Measurements from ENCODE around the gene FGF14.

Gene FGF14

GRCh38 chr13:101726681-101727080 is 675.2 kb downstream of the FGF14 start:
- no peak for DNase-seq (ENCODE audit: low spot score)

GRCh38 chr13:101718496-101718895 is 683.4 kb downstream of the FGF14 start:
- DNase-seq (ENCODE audit: low spot score) = no peak

GRCh38 chr13:101717353-101717752 is 684.5 kb downstream of the FGF14 start:
- DNase-seq (ENCODE audit: low spot score) = no peak

- no peak for DNase-seq (ENCODE audit: low spot score)
Measured at GRCh38 chr13:101714195-101714594, 687.7 kb downstream of the FGF14 start.

GRCh38 chr13:101712026-101712348 is 689.9 kb downstream of the FGF14 start:
- no peak for DNase-seq (ENCODE audit: low spot score)

- no peak for DNase-seq (ENCODE audit: low spot score)
Measured at GRCh38 chr13:101711307-101712025, 690.4 kb downstream of the FGF14 start.

- DNase-seq (ENCODE audit: low spot score) = no peak
Measured at GRCh38 chr13:101709952-101710351, 691.9 kb downstream of the FGF14 start.

- no peak for DNase-seq (ENCODE audit: low spot score)
Measured at GRCh38 chr13:101708115-101708514, 693.7 kb downstream of the FGF14 start.

- DNase-seq (ENCODE audit: low spot score) = no peak
Measured at GRCh38 chr13:101707659-101708058, 694.2 kb downstream of the FGF14 start.

GRCh38 chr13:101706651-101707050 is 695.2 kb downstream of the FGF14 start:
- no peak for DNase-seq (ENCODE audit: low spot score)

- no peak for DNase-seq (ENCODE audit: low spot score)
Measured at GRCh38 chr13:101703838-101704237, 698.0 kb downstream of the FGF14 start.

- no peak for DNase-seq (ENCODE audit: low spot score)
Measured at GRCh38 chr13:101703081-101703480, 698.8 kb downstream of the FGF14 start.

GRCh38 chr13:101700598-101700997 is 701.2 kb downstream of the FGF14 start:
- no peak for DNase-seq (ENCODE audit: low spot score)

- no peak for DNase-seq (ENCODE audit: low spot score)
Measured at GRCh38 chr13:101698400-101698799, 703.4 kb downstream of the FGF14 start.

GRCh38 chr13:101697745-101698144 is 704.1 kb downstream of the FGF14 start:
- DNase-seq (ENCODE audit: low spot score) = no peak

GRCh38 chr13:101695870-101696516 is 705.9 kb downstream of the FGF14 start:
- no peak for DNase-seq (ENCODE audit: low spot score)

- DNase-seq (ENCODE audit: low spot score) = no peak
Measured at GRCh38 chr13:101691341-101691860, 710.4 kb downstream of the FGF14 start.

GRCh38 chr13:101690871-101691270 is 711.0 kb downstream of the FGF14 start:
- no peak for DNase-seq (ENCODE audit: low spot score)

- no peak for DNase-seq (ENCODE audit: low spot score)
Measured at GRCh38 chr13:101686003-101686402, 715.8 kb downstream of the FGF14 start.

GRCh38 chr13:101681834-101682233 is 720.0 kb downstream of the FGF14 start:
- DNase-seq (ENCODE audit: low spot score) = no peak

GRCh38 chr13:101673360-101674105 is 728.3 kb downstream of the FGF14 start:
- no peak for DNase-seq (ENCODE audit: low spot score)

GRCh38 chr13:101661839-101662238 is 740.0 kb downstream of the FGF14 start:
- DNase-seq (ENCODE audit: low spot score) = no peak

Measured in RKO (cell line).